ENCODE data around the gene MRM2. TPM values are rescaled to one million over a fixed set of nuclear protein-coding genes. Genes with fewer than 3 reads are reported as not detected.

The MRM2 gene
- total RNA-seq, 2 experiments from 2014 or later = 36.7 to 37.8 TPM

- CTCF ChIA-PET = interaction anchor here (1.7 kb wide), 1 partner anchor 105 kb away, joined by 7 read pairs; no protein-coding TSS in a partner anchor
Measured at GRCh38 chr7:2242541-2243429, 780 bp upstream of the MRM2 start.

GRCh38 chr7:2239242-2239641 is 2.8 kb downstream of the MRM2 start:
- ChIA-PET POLR2A (no interaction called here), CTCF (no interaction called here)
- Mint-ChIP-seq H3K27ac (no peak overlapping the region), H3K27me3 (ENCODE audit: low read depth) (no peaks in the 10 kb centered on the region), H3K4me1 (ENCODE audit: low read depth) (peaks cover 38% of the 10 kb centered on the region), H3K4me3 (no peak overlapping the region), H3K9me3 (ENCODE audit: insufficient read depth) (no peaks in the 10 kb centered on the region), H3K36me3 (ENCODE audit: low read depth) (peaks cover 40% of the 10 kb centered on the region)
- no peak for DNase-seq
- no peak for ATAC-seq

More at GRCh38 chr7:2242541-2243429, 780 bp upstream of the MRM2 start:
- POLR2A ChIA-PET = interaction anchor here (0.6 to 2.7 kb wide), 8 partner anchors 8 to 146 kb away, joined by 3 to 15 read pairs (median 3); partner anchors contain the start of gene MAD1L1
- Mint-ChIP-seq H3K36me3 (ENCODE audit: low read depth) (peaks cover 31% of the 10 kb centered on the region), H3K9me3 (ENCODE audit: insufficient read depth) (no peaks in the 10 kb centered on the region), H3K4me1 (ENCODE audit: low read depth) (peaks cover 51% of the 10 kb centered on the region), H3K4me3 (peak overlapping the region; percentile 95), H3K27me3 (ENCODE audit: low read depth) (no peaks in the 10 kb centered on the region), H3K27ac (peak overlapping the region; percentile 96)
- DNase-seq = peak; percentile 59
- peak; percentile 48 for ATAC-seq

GRCh38 chr7:2237109-2237602 is 4.8 kb downstream of the MRM2 start:
- CTCF ChIA-PET = interaction anchor here (1.0 kb wide), 1 partner anchor 111 kb away, joined by 3 read pairs; no protein-coding TSS in a partner anchor
- peak overlapping the region; percentile 15 for H3K27ac Mint-ChIP-seq

GRCh38 chr7:2233926-2234325 is 8.1 kb downstream of the MRM2 start:
- H3K4me3 Mint-ChIP-seq = peak overlapping the region; percentile 67
- H3K27ac Mint-ChIP-seq = peak overlapping the region; percentile 60
- H3K9me3 Mint-ChIP-seq (ENCODE audit: insufficient read depth) = no peaks in the 10 kb centered on the region
- no peaks in the 10 kb centered on the region for H3K27me3 Mint-ChIP-seq (ENCODE audit: low read depth)
- peaks cover 45% of the 10 kb centered on the region for H3K36me3 Mint-ChIP-seq (ENCODE audit: low read depth)
- DNase-seq (no peak), ATAC-seq (no peak)
- POLR2A ChIA-PET = no interaction called here
- CTCF ChIA-PET = no interaction called here
- peaks cover 37% of the 10 kb centered on the region for H3K4me1 Mint-ChIP-seq (ENCODE audit: low read depth)

More at GRCh38 chr7:2237109-2237602, 4.8 kb downstream of the MRM2 start:
- no peak overlapping the region for H3K4me3 Mint-ChIP-seq
- no peaks in the 10 kb centered on the region for H3K27me3 Mint-ChIP-seq (ENCODE audit: low read depth)
- no peaks in the 10 kb centered on the region for H3K9me3 Mint-ChIP-seq (ENCODE audit: insufficient read depth)
- DNase-seq (no peak), ATAC-seq (no peak)
- POLR2A ChIA-PET = no interaction called here
- peaks cover 47% of the 10 kb centered on the region for H3K36me3 Mint-ChIP-seq (ENCODE audit: low read depth)
- H3K4me1 Mint-ChIP-seq (ENCODE audit: low read depth) = peaks cover 31% of the 10 kb centered on the region

GRCh38 chr7:2232766-2233520 is 9.1 kb downstream of the MRM2 start, which contains the start of gene MAD1L1:
Gene MAD1L1 (minus strand): TSS chr7:2232945. CDS start chr7:2230133, 2,812 bp downstream.
- H3K27ac Mint-ChIP-seq = peak within 1 kb of the TSS; percentile 80
- H3K4me3 Mint-ChIP-seq = peak within 1 kb of the TSS; percentile 89
- DNase-seq (peak; percentile 92), ATAC-seq (peak; percentile 94)
- POLR2A ChIA-PET = interaction anchor here (2.9 kb wide), 1 partner anchor 9 kb away, joined by 15 read pairs; the partner anchor contains the start of genes MRM2 and NUDT1
- H3K36me3 Mint-ChIP-seq (ENCODE audit: low read depth) = peaks cover 40% of the 10 kb centered on the region
- H3K27me3 Mint-ChIP-seq (ENCODE audit: low read depth) = no peaks in the 10 kb centered on the region
- CTCF ChIA-PET = interaction anchor here (1.9 kb wide), 1 partner anchor 115 kb away, joined by 11 read pairs; no protein-coding TSS in a partner anchor
- no peaks in the 10 kb centered on the region for H3K9me3 Mint-ChIP-seq (ENCODE audit: insufficient read depth)
- peaks cover 37% of the 10 kb centered on the region for H3K4me1 Mint-ChIP-seq (ENCODE audit: low read depth)

- Mint-ChIP-seq H3K4me3 (peak overlapping the region; percentile 89), H3K36me3 (ENCODE audit: low read depth) (peaks cover 38% of the 10 kb centered on the region), H3K9me3 (ENCODE audit: insufficient read depth) (no peaks in the 10 kb centered on the region), H3K27me3 (ENCODE audit: low read depth) (no peaks in the 10 kb centered on the region), H3K4me1 (ENCODE audit: low read depth) (peaks cover 37% of the 10 kb centered on the region), H3K27ac (peak overlapping the region; percentile 77)
- POLR2A ChIA-PET = interaction anchor here (0.6 to 2.9 kb wide), 4 partner anchors 10 to 662 kb away, joined by 3 to 15 read pairs (median 3); partner anchors contain the start of genes EIF3B, MRM2 and NUDT1
- peak; percentile 40 for DNase-seq
- peak; percentile 62 for ATAC-seq
- CTCF ChIA-PET = interaction anchor here (0.8 to 1.9 kb wide), 3 partner anchors 9 to 171 kb away, joined by 3 to 11 read pairs (median 4); partner anchors contain the start of genes MRM2 and NUDT1
Measured at GRCh38 chr7:2231992-2232765, 9.8 kb downstream of the MRM2 start.

GRCh38 chr7:2230882-2231281 is 11.1 kb downstream of the MRM2 start:
- CTCF ChIA-PET = no interaction called here
- no peak overlapping the region for H3K4me3 Mint-ChIP-seq

GRCh38 chr7:2230226-2230625 is 11.8 kb downstream of the MRM2 start:
- POLR2A ChIA-PET = no interaction called here
- Mint-ChIP-seq H3K36me3 (ENCODE audit: low read depth) (peaks cover 34% of the 10 kb centered on the region), H3K27ac (no peak overlapping the region), H3K4me1 (ENCODE audit: low read depth) (peaks cover 32% of the 10 kb centered on the region), H3K9me3 (ENCODE audit: insufficient read depth) (no peaks in the 10 kb centered on the region), H3K4me3 (no peak overlapping the region), H3K27me3 (ENCODE audit: low read depth) (no peaks in the 10 kb centered on the region)
- DNase-seq (no peak), ATAC-seq (no peak)
- CTCF ChIA-PET = no interaction called here

More at GRCh38 chr7:2230882-2231281, 11.1 kb downstream of the MRM2 start:
- POLR2A ChIA-PET = interaction anchor here (2.9 kb wide), 1 partner anchor 11 kb away, joined by 15 read pairs; the partner anchor contains the start of genes MRM2 and NUDT1
- peaks cover 34% of the 10 kb centered on the region for H3K4me1 Mint-ChIP-seq (ENCODE audit: low read depth)
- no peak for DNase-seq
- no peak for ATAC-seq
- peaks cover 34% of the 10 kb centered on the region for H3K36me3 Mint-ChIP-seq (ENCODE audit: low read depth)
- no peaks in the 10 kb centered on the region for H3K9me3 Mint-ChIP-seq (ENCODE audit: insufficient read depth)
- H3K27me3 Mint-ChIP-seq (ENCODE audit: low read depth) = no peaks in the 10 kb centered on the region
- H3K27ac Mint-ChIP-seq = no peak overlapping the region

GRCh38 chr7:2229467-2229866 is 12.5 kb downstream of the MRM2 start:
- Mint-ChIP-seq H3K9me3 (ENCODE audit: insufficient read depth) (no peaks in the 10 kb centered on the region), H3K4me1 (ENCODE audit: low read depth) (peaks cover 28% of the 10 kb centered on the region), H3K36me3 (ENCODE audit: low read depth) (peaks cover 29% of the 10 kb centered on the region), H3K27me3 (ENCODE audit: low read depth) (no peaks in the 10 kb centered on the region), H3K27ac (no peak overlapping the region), H3K4me3 (no peak overlapping the region)
- ChIA-PET CTCF (no interaction called here), POLR2A (no interaction called here)
- no peak for ATAC-seq
- DNase-seq = no peak

- ATAC-seq (no peak), DNase-seq (no peak)
- Mint-ChIP-seq H3K4me1 (ENCODE audit: low read depth) (peaks cover 27% of the 10 kb centered on the region), H3K9me3 (ENCODE audit: insufficient read depth) (no peaks in the 10 kb centered on the region), H3K4me3 (no peak overlapping the region), H3K27ac (no peak overlapping the region), H3K36me3 (ENCODE audit: low read depth) (peaks cover 25% of the 10 kb centered on the region), H3K27me3 (ENCODE audit: low read depth) (no peaks in the 10 kb centered on the region)
- POLR2A ChIA-PET = no interaction called here
- CTCF ChIA-PET = no interaction called here
Measured at GRCh38 chr7:2228921-2229320, 13.1 kb downstream of the MRM2 start.

GRCh38 chr7:2227699-2228098 is 14.3 kb downstream of the MRM2 start:
- ATAC-seq (no peak), DNase-seq (no peak)
- ChIA-PET POLR2A (no interaction called here), CTCF (no interaction called here)
- Mint-ChIP-seq H3K27ac (no peak overlapping the region), H3K4me1 (ENCODE audit: low read depth) (peaks cover 19% of the 10 kb centered on the region), H3K9me3 (ENCODE audit: insufficient read depth) (no peaks in the 10 kb centered on the region), H3K27me3 (ENCODE audit: low read depth) (no peaks in the 10 kb centered on the region), H3K36me3 (ENCODE audit: low read depth) (peaks cover 18% of the 10 kb centered on the region), H3K4me3 (no peak overlapping the region)

Measured in activated CD8-positive, alpha-beta T cell treated with anti-CD3 and anti-CD28 coated beads, Interleukin-2, amount 10 ng/mL, durations not matched to agents 7 days and 5 days (primary cell).